Thyroid gland (tissue), 4 donors: ENCODE measurements around the gene TXNRD3. TPM values are rescaled to one million over a fixed set of nuclear protein-coding genes. Genes with fewer than 3 reads are reported as not detected.

Experiments used
- DNase-seq, 2 donors: peaks; one replicate each; pipeline ENCODE4 v3.0.0-alpha.2; 2019
- H3K27ac ChIP-seq, 3 donors: fragments of 200-600 bp; sonication (generic); 1 replicate in 2 of 3; 2 replicates in 1 of 3; pipeline ENCODE4 v1.5.1; 2016 to 2019; ENCODE audit warnings: mild to moderate bottlenecking in 1 of 3, moderate library complexity in 1 of 3
- H3K27me3 ChIP-seq: fragments of 200-600 bp; sonication (generic); one replicate; pipeline ENCODE4 v1.5.1; 2019
- H3K36me3 ChIP-seq, 2 donors: fragments of 200-600 bp; sonication (generic); one replicate each; pipeline ENCODE4 v1.5.1; 2016 to 2019
- H3K4me1 ChIP-seq, 2 donors: fragments of 200-600 bp; sonication (generic); one replicate each; pipeline ENCODE4 v1.5.1; 2017 to 2019
- H3K4me3 ChIP-seq, 3 donors: fragments of 200-600 bp; sonication (generic); replicated peaks in 1 of 3; 1 replicate in 2 of 3; 2 replicates in 1 of 3; pipeline ENCODE4 v1.5.1; 2016; ENCODE audit warnings: mild to moderate bottlenecking in 1 of 3
- H3K9me3 ChIP-seq: fragments of 200-600 bp; sonication (generic); one replicate; pipeline ENCODE4 v1.5.1; 2017
- CTCF ChIP-seq, 6 experiments: fragments of 200-600 bp in 3 of 6; fragments of 450-650 bp in 3 of 6; sonication (generic) in 3 of 6; IDR thresholded peaks; one replicate each; pipeline ENCODE4 v1.5.1; 2016 to 2019; ENCODE audit warnings: antibody characterized with exemption in 6 of 6, mild to moderate bottlenecking in 2 of 6, inconsistent platforms in 1 of 6, moderate library complexity in 1 of 6
- POLR2A ChIP-seq, 2 donors: fragments of 450-650 bp; IDR thresholded peaks; one replicate each; pipeline ENCODE4 v1.6.1; 2017; ENCODE audit warnings: antibody characterized with exemption in 2 of 2, mild to moderate bottlenecking in 2 of 2, moderate library complexity in 1 of 2
- WGBS, 2 donors: methylation state at CpG; one replicate each; pipeline ENCODE4 v1.1.5; 2017; 5-methylcytosine and 5-hydroxymethylcytosine counted together
- intact Hi-C: fragments of 100-400 bp; cut with DNase I; formaldehyde crosslinking; loops from one replicate; pipeline ENCODE4 v1.15.1; 2023
- total RNA-seq, 4 donors: library from RNA; depleted of rRNA; stranded (reverse); fragments of >200 nt; gene quantifications; one replicate each; pipeline ENCODE4 v1.2.3, GENCODE V29; 2016

The TXNRD3 gene
- total RNA-seq, 4 donors from 2014 or later: 14.4 to 21.3 (median 17.7) TPM

DNA sequence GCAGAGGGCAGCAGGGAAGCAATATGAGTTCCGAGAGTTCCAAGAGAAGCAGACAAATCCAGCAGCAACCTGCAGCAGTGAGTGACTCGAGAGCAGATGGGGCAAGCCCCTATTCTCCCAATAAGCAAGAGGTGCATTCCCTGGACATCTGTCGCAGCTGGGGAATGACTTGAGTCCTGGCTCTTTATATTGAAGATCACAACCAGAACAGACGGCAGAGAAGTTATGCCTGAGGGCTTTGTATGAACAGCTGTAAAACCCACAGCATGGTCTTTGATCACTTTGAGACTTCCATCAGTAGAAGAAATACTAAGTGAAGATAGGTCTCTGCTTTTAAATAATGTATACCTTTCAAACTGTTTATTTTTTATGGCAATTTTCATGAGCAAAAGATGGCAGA is 72.6 kb downstream of the TXNRD3 start:
- no peak for DNase-seq
- Histone ChIP-seq H3K36me3 (no peaks in the 10 kb centered on the region), H3K27ac (no peak overlapping the region), H3K27me3 (no peaks in the 10 kb centered on the region), H3K9me3 (no peaks in the 10 kb centered on the region), H3K4me3 (no peak overlapping the region), H3K4me1 (no peaks in the 10 kb centered on the region)
- no peak for TF ChIP-seq CTCF (IDR thresholded peaks at IDR 0.05)
- no peak for TF ChIP-seq POLR2A (IDR thresholded peaks at IDR 0.05)
- intact Hi-C loops: no loop called here
- WGBS, 2 donors: 88 to 89% methylated on average over 4 of the region's 4 CpGs

GRCh38 chr3:126581569-126581968 is 73.4 kb downstream of the TXNRD3 start:
- intact Hi-C loops: no loop called here
- Histone ChIP-seq H3K4me1 (no peaks in the 10 kb centered on the region), H3K27ac (no peak overlapping the region), H3K4me3 (no peak overlapping the region), H3K27me3 (no peaks in the 10 kb centered on the region), H3K9me3 (no peaks in the 10 kb centered on the region), H3K36me3 (no peaks in the 10 kb centered on the region)
- 87 to 92% methylated on average over 2 of the region's 2 CpGs for WGBS, 2 donors
- no peak for DNase-seq
- no peak for TF ChIP-seq CTCF (IDR thresholded peaks at IDR 0.05)
- TF ChIP-seq POLR2A (IDR thresholded peaks at IDR 0.05): no peak

DNA sequence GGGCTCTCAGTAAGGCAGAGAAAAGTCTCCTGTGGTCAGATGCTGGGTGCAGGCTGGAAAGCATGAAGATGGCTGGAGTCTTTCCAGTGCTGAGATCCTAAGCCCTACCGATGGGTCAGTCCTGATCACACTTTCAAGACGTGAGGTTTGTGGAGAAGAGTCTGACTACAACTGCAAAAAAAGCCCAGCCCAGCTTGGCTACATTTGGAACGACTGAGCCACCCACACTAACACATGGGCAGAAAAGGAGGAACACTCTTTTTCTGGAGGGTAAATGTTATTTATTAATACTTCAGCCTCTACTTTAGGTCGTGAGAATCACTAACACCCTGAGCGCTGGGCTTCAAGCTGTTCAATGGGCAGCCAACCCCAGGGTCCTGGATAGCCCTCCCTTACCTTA is 74.2 kb downstream of the TXNRD3 start:
- intact Hi-C loops: no loop called here
- no peaks in the 10 kb centered on the region for H3K9me3 ChIP-seq
- WGBS, 2 donors: 78 to 89% methylated on average over 5 of the region's 5 CpGs

GRCh38 chr3:126578702-126579101 is 76.2 kb downstream of the TXNRD3 start:
- 87 to 92% methylated on average over 4 of the region's 7 CpGs for WGBS, 2 donors
- DNase-seq: no peak
- Histone ChIP-seq H3K9me3 (no peaks in the 10 kb centered on the region), H3K4me1 (no peaks in the 10 kb centered on the region), H3K4me3 (no peak overlapping the region), H3K36me3 (no peaks in the 10 kb centered on the region), H3K27ac (no peak overlapping the region), H3K27me3 (no peaks in the 10 kb centered on the region)
- no peak for TF ChIP-seq CTCF (IDR thresholded peaks at IDR 0.05)
- TF ChIP-seq POLR2A (IDR thresholded peaks at IDR 0.05): no peak
- intact Hi-C loops: no loop called here

More for the DNA sequence above, 74.2 kb downstream of the TXNRD3 start:
- DNase-seq: no peak
- Histone ChIP-seq H3K4me1 (no peaks in the 10 kb centered on the region), H3K27ac (no peak overlapping the region), H3K27me3 (no peaks in the 10 kb centered on the region), H3K36me3 (no peaks in the 10 kb centered on the region), H3K4me3 (no peak overlapping the region)
- TF ChIP-seq CTCF (IDR thresholded peaks at IDR 0.05): no peak
- TF ChIP-seq POLR2A (IDR thresholded peaks at IDR 0.05): no peak

- H3K4me1 ChIP-seq: no peaks in the 10 kb centered on the region
- H3K9me3 ChIP-seq: no peaks in the 10 kb centered on the region
- no peaks in the 10 kb centered on the region for H3K36me3 ChIP-seq
- 76 to 81% methylated on average over 2 of the region's 2 CpGs for WGBS, 2 donors
- no peaks in the 10 kb centered on the region for H3K27me3 ChIP-seq
- no peak overlapping the region for H3K4me3 ChIP-seq
- TF ChIP-seq CTCF (IDR thresholded peaks at IDR 0.05) (no peak), POLR2A (IDR thresholded peaks at IDR 0.05) (no peak)
- intact Hi-C loops: no loop called here
- no peak overlapping the region for H3K27ac ChIP-seq
- no peak for DNase-seq
Observed at GRCh38 chr3:126577261-126577660, 77.7 kb downstream of the TXNRD3 start.
